Thymus (tissue), 11 donors: Measurements from ENCODE around the gene ADAM17. TPM values are rescaled to one million over a fixed set of nuclear protein-coding genes. Genes with fewer than 3 reads are reported as not detected.
A peak's percentile ranks its signal among the peaks of the same experiment; 100 is the strongest.

ENCODE experiments used
- DNase-seq, 9 donors: peaks; one replicate each; pipeline ENCODE4 v3.0.0-alpha.2; 2013; ENCODE audit warnings: low spot score in 9 of 9, low read depth in 6 of 9, missing footprints in 1 of 9
- H3K27ac ChIP-seq, 2 donors: one replicate each; pipeline ENCODE4 v1.5.1; 2013; ENCODE audit warnings: control low read depth in 1 of 2, low read depth in 1 of 2, low read length in 1 of 2, mild to moderate bottlenecking in 1 of 2, moderate library complexity in 1 of 2
- H3K27me3 ChIP-seq, 2 donors: one replicate each; pipeline ENCODE4 v1.5.1; 2013; ENCODE audit warnings: low read length in 1 of 2; ENCODE audit not compliant: control insufficient read depth in 2 of 2, insufficient read depth in 1 of 2
- H3K36me3 ChIP-seq, 2 donors: one replicate each; pipeline ENCODE4 v1.5.1; 2013; ENCODE audit warnings: low read length in 1 of 2, mild to moderate bottlenecking in 1 of 2, moderate library complexity in 1 of 2; ENCODE audit not compliant: control insufficient read depth in 2 of 2, insufficient read depth in 2 of 2
- H3K4me1 ChIP-seq, 2 donors: one replicate each; pipeline ENCODE4 v1.5.1; 2013; ENCODE audit warnings: low read length in 2 of 2; ENCODE audit not compliant: control insufficient read depth in 2 of 2, insufficient read depth in 2 of 2
- H3K4me3 ChIP-seq, 2 donors: one replicate each; pipeline ENCODE4 v1.5.1; 2013; ENCODE audit warnings: low read length in 2 of 2, control low read depth in 1 of 2, mild to moderate bottlenecking in 1 of 2
- H3K9me3 ChIP-seq, 2 donors: one replicate each; pipeline ENCODE4 v1.5.1; 2013; ENCODE audit warnings: low read length in 1 of 2, mild to moderate bottlenecking in 1 of 2; ENCODE audit not compliant: control insufficient read depth in 2 of 2, insufficient read depth in 1 of 2
- WGBS: extraction: QIAGEN DNeasy Blood & Tissue Kit; methylation state at CpG from one replicate; pipeline ENCODE4 v1.1.7; 2013; 5-methylcytosine and 5-hydroxymethylcytosine counted together
- polyA plus RNA-seq: library from polyadenylated mRNA; stranded (reverse); fragments of 200-250 nt; gene quantifications from one replicate; pipeline ENCODE4 v1.2.3, GENCODE V29; 2013
- total RNA-seq: library from RNA; stranded (reverse); fragments of 120-200 nt; gene quantifications from one replicate; pipeline ENCODE4 v1.2.4, GENCODE V29; 2013
- donor health status: healthy.

Gene ADAM17
- total and polyA plus RNA-seq, 2 donors, result 14.0 to 16.7 TPM

DNA sequence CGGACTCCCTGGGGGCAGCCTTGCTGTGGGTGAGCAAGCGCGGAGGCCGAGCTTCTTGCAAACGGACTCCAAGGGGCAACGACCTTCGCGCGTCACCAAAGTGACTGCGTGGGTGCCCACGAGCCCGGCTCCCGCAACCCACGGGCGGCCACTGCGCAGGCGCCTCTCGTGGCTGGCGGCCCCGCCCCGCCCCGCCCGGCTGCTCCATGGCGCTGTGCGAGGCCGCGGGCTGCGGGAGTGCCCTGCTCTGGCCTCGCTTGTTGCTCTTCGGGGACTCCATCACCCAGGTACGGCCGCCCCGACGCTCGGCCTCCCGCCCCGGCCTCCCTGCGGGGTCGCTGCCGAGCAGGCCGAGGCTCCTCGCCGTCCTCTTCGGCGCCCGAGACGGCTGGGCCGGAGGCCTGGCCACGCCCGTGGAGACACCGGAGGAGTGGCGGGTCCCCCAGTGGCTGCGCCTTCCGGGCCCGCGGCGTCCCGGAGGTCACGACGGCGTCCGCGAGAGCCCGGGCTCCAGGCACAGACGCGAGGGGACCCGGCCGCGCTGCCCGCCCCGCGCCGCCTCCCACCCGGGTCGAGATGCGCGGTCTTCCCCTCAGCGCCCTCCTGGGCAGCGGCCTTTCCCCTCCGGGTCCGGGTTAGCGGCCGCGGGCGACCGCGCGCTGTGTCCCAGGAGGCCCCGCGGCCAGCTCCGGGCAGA lies 81.1 kb downstream of the ADAM17 start, which contains the start of gene IAH1:
Gene IAH1 (plus strand): TSS at position 191 of the 697 bp plus-strand sequence. CDS start 16 bp downstream, at position 207.
- peaks cover 12 to 17% of the 10 kb centered on the region in 2 donors for H3K4me1 ChIP-seq
- DNase-seq, result peak in 7 of 9 donors; percentile 47 to 79 (median 61)
- no peaks in the 10 kb centered on the region for H3K27me3 ChIP-seq
- no peaks in the 10 kb centered on the region for H3K9me3 ChIP-seq
- H3K27ac ChIP-seq, result peak within 1 kb of the TSS; percentile 70 to 89
- under 1% methylated on average over 91 of the region's 91 CpGs for WGBS
- peaks cover 19 to 24% of the 10 kb centered on the region in 2 donors for H3K36me3 ChIP-seq
- peak within 1 kb of the TSS; percentile 72 to 90 for H3K4me3 ChIP-seq

- no peaks in the 10 kb centered on the region for H3K9me3 ChIP-seq
- 5% methylated on average over 39 of the region's 39 CpGs for WGBS
- H3K36me3 ChIP-seq, result peaks cover 25 to 29% of the 10 kb centered on the region in 2 donors
- peak in 6 of 9 donors; percentile 27 to 78 (median 51) for DNase-seq
- peak overlapping the region; percentile 70 to 89 for H3K27ac ChIP-seq
- H3K27me3 ChIP-seq, result no peaks in the 10 kb centered on the region
- H3K4me3 ChIP-seq, result peak overlapping the region; percentile 72 to 90
- H3K4me1 ChIP-seq, result peaks cover 12 to 17% of the 10 kb centered on the region in 2 donors
Observed at GRCh38 chr2:9473985-9474360, 81.7 kb downstream of the ADAM17 start.

GRCh38 chr2:9473308-9473984 lies 82.2 kb downstream of the ADAM17 start:
- peak overlapping the region; percentile 70 to 89 for H3K27ac ChIP-seq
- 39% methylated on average over 24 of the region's 24 CpGs for WGBS

DNA sequence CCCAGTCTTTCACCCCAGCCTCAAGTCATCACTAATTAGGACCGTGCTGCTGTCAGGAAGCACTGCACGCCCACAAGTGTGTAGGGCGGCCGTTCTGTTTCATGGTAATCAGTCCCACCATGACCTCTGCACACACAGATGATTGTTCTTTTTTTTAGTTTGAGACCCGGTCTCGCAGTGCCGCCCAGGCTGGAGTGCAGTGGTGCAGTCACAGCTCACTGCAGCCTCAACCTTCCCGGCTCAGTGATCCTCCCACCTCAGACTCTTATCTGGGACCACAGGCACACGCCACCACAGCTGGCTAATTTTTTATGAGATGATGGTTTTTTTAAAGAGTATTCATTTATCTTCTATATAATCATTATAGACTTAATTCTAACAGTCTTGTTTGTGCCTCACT lies 83.1 kb downstream of the ADAM17 start:
- Histone ChIP-seq H3K4me3 (no peak overlapping the region), H3K36me3 (peaks cover 29 to 41% of the 10 kb centered on the region in 2 donors)

More at GRCh38 chr2:9473308-9473984, 82.2 kb downstream of the ADAM17 start:
- peaks cover 23 to 32% of the 10 kb centered on the region in 2 donors for H3K36me3 ChIP-seq
- H3K4me3 ChIP-seq, result peak overlapping the region; percentile 72 to 90
- H3K27me3 ChIP-seq, result no peaks in the 10 kb centered on the region
- DNase-seq, result peak in 3 of 9 donors; percentile 2 to 7 (median 3)
- H3K4me1 ChIP-seq, result peaks cover 12 to 17% of the 10 kb centered on the region in 2 donors
- no peaks in the 10 kb centered on the region for H3K9me3 ChIP-seq

DNA sequence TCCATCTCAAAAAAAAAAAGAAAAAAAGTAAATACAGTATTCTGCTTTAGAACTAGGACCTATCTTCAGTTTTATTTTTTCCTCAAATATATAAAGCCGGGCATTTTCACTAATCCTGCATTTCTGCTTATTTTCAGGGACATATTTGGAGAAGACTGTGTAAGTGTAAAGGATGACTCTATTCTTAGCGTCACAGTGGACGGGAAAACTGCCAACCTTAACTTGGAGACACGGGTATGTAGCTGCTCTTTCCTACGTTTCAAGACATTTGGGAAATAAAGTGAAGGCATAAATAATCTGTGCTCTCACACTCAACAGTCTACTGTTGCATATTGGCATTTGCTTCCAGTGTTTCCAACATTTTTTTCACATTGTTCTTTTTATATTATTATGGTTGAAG lies 84.4 kb downstream of the ADAM17 start:
- peaks cover 29 to 47% of the 10 kb centered on the region in 2 donors for H3K36me3 ChIP-seq
- no peak for DNase-seq
- H3K9me3 ChIP-seq, result no peaks in the 10 kb centered on the region
- H3K4me1 ChIP-seq, result peaks cover 12 to 17% of the 10 kb centered on the region in 2 donors
- H3K27ac ChIP-seq, result no peak overlapping the region
- 96% methylated on average over 5 of the region's 5 CpGs for WGBS
- no peak overlapping the region for H3K4me3 ChIP-seq
- H3K27me3 ChIP-seq, result no peaks in the 10 kb centered on the region

More for the DNA sequence above, 83.1 kb downstream of the ADAM17 start:
- Histone ChIP-seq H3K27me3 (no peaks in the 10 kb centered on the region), H3K4me1 (peaks cover 12 to 17% of the 10 kb centered on the region in 2 donors), H3K27ac (no peak overlapping the region), H3K9me3 (no peaks in the 10 kb centered on the region)
- 98% methylated on average over 9 of the region's 9 CpGs for WGBS
- no peak for DNase-seq

- 91% methylated on average over 10 of the region's 10 CpGs for WGBS
- no peak for DNase-seq
- peaks cover 47 to 65% of the 10 kb centered on the region in 2 donors for H3K36me3 ChIP-seq
Observed at GRCh38 chr2:9467687-9468086, 87.9 kb downstream of the ADAM17 start.

DNA sequence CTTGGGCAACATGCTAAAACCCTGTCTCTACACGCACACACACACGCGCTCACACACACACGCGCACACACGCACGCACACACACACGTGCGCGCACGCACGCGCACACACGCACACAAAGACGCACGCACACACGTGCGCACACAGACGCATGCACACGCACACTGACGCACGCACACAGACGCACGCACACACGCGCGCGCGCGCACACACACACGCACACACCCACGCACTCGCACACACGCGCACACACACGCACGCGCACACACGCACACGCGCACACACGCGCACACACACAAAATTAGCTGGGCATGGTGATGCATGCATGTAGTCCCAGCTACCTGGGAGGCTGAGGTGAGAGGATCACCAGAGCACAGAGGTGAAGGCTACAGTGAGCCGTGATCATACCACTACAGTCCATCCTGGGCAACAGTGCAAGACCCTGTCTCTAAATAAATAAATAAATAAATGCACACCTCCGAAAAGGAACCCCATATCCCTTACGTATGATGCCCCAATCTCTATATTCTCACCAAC lies 89.4 kb downstream of the ADAM17 start:
- Histone ChIP-seq H3K27ac (no peak overlapping the region), H3K27me3 (no peaks in the 10 kb centered on the region), H3K4me3 (no peak overlapping the region), H3K9me3 (no peaks in the 10 kb centered on the region), H3K36me3 (peaks cover 47 to 56% of the 10 kb centered on the region in 2 donors), H3K4me1 (no peaks in the 10 kb centered on the region)
- WGBS, result 87% methylated on average over 46 of the region's 46 CpGs
- no peak for DNase-seq

More at GRCh38 chr2:9467687-9468086, 87.9 kb downstream of the ADAM17 start:
- Histone ChIP-seq H3K27ac (peak overlapping the region in 1 of 2 donors; percentile 5), H3K4me3 (no peak overlapping the region), H3K27me3 (no peaks in the 10 kb centered on the region), H3K4me1 (no peaks in the 10 kb centered on the region), H3K9me3 (no peaks in the 10 kb centered on the region)

DNA sequence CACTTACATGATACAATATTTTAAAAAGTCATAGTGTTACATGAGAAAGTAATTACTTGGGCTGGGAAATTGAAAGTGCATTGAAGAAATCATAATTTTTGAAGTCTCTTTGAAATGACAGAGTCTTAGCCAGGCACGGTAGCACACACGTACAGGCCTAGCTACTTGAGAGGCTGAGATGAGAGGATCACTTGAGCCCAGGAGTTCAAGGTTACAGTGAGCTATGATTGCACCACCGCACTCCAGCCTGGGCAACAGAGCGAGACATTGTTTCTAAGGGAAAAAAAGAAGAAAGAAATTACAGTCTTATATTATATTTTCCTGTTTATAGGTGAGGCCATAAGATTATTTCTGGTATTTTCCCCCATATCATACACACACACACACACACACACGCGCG lies 90.5 kb downstream of the ADAM17 start:
- WGBS, result 88% methylated on average over 7 of the region's 7 CpGs
- Histone ChIP-seq H3K9me3 (no peaks in the 10 kb centered on the region), H3K27me3 (no peaks in the 10 kb centered on the region), H3K27ac (no peak overlapping the region), H3K36me3 (peaks cover 46 to 56% of the 10 kb centered on the region in 2 donors), H3K4me3 (no peak overlapping the region), H3K4me1 (no peaks in the 10 kb centered on the region)
- DNase-seq, result no peak

DNA sequence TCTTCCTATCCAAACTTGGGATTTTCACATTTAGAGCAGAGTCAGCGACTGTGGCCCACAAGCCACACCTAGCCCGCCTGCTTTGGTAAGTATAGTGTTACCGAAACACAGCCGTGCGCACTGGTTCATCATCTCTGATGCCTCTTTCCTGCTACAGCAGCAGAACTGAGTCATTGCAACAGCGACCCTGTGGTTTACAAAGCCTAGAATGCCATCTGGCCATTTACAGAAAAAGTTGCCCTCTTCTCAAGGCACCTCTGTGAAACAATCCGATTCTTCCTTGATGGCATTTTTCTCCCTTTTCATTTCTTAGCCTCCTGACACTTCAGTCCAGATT lies 92.0 kb downstream of the ADAM17 start:
- Histone ChIP-seq H3K27me3 (no peaks in the 10 kb centered on the region), H3K27ac (no peak overlapping the region), H3K36me3 (peaks cover 33 to 55% of the 10 kb centered on the region in 2 donors), H3K4me3 (no peak overlapping the region), H3K4me1 (no peaks in the 10 kb centered on the region), H3K9me3 (no peaks in the 10 kb centered on the region)
- WGBS, result 88% methylated on average over 7 of the region's 7 CpGs
- no peak for DNase-seq
